HG03442 (cell line): ENCODE data around the gene MDFI.

Experiments
- ATAC-seq: cut with Tn5 transposase; IDR thresholded peaks from one replicate; pipeline ENCODE4 v1.9.1; 2021; ENCODE audit warnings: mild to moderate bottlenecking, moderate library complexity; ENCODE audit not compliant: unreplicated experiment

The MDFI gene

DNA sequence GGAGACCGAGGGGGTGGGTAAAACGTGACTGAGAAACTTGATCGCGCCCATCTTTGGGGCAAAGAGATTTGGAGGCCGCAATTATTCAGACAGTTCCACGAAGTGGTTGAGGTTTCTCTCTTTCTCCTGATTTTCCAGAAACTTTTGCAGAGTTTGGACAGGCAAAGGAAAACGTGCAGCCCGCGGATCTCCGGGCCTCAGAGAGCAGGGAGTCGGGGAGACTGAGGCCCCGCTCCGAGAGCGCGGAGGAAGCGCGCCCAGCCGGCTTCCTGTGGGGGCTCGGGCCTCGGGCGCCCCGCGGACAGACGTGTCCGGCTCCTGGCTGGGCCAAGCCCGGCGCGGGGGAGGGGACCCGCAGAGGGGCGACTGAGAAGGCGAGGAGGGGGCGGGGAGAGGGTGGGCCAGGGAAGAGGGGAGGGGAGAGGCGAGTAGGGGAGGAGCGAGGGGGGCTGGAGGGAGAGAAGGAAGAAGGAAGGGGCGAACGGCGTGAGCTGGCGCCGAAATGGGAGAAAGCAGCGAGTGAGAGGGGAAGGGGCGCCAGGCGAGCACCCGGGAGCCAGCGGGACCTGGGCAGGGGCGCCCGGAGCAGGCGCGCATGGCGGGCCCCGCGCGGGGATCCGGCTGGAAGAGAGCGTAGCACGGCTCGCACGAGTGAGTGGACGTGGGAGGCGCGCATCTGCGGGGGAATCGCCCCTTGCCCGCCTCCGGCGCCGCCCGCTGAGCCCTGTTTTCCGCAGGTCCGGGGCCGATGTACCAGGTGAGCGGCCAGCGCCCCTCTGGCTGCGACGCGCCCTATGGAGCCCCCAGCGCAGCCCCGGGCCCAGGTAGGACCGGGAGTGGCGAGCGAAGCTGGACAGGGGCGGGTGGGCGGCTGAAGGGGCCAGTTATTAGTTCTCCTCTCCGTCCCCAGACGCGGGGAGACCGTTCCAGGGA, at the start of gene MDFI:
MDFI (plus strand) TSS at position 467 of the 933 bp plus-strand sequence; CDS start at position 749, 282 bp downstream.
- no peak for ATAC-seq

DNA sequence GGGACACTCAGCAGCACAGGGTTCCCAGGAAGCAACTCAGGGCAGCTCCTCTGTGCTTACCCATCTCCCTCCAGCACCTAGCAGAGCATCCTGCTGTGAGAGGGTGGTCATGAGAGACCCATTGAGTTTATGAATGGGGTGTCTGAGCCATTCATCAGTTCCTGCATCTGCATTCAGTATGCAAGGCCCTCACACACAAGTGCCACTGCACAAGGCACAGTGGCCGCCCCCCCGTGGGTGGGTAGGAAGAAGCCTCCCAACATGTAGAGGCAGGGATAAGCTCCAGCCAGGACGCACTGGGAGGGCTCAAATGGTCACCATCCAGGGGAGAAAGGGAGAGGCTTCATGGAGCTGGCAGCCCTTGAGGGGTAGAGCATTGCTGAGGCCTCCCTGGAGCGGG, 49.0 kb upstream of the MDFI start:
- ATAC-seq = no peak

- no peak for ATAC-seq
Observed at GRCh38 chr6:41589636-41590622, 48.3 kb upstream of the MDFI start.

GRCh38 chr6:41591122-41591521, 47.1 kb upstream of the MDFI start:
- no peak for ATAC-seq

GRCh38 chr6:41591859-41592502, 46.3 kb upstream of the MDFI start:
- no peak for ATAC-seq

DNA sequence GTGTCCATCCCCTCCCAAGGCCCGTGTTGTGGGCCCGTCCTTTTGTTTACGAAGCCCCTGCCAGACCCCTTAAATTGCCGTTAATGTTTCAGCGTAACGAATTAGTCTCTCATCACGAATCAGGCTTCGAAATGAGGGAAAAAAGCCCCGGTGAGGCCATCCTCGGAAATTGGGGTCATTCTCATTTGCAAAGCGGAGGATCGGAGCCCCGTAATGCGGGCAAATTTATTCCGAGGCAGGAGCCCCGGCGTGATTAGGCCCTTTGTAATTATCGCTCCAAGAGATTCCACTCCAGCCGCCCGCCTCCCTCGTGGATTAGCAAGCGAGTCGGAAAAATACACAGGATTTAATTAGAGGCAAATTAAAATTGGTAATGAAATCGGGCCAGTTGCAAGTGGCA, 44.9 kb upstream of the MDFI start:
- ATAC-seq = no peak

DNA sequence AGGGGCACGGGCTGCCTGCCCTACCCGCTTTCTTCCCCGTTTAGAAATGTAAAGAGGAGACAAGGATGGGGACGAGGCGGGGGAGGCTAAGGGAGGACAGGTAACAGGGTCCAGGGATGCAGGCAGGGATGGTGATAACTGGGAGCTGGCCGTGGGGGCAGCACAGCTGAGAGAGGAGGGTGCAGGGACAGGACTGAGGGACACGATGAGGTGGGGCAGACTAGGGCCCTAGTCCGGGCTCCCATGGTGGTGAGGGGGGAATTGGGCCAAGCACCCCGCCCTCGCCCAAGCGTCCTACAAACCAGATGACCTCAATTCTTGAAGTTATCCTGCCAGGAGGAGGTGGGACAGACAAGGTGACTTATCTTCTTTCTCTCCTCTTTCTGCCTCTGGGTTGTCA, 44.4 kb upstream of the MDFI start:
- no peak for ATAC-seq

GRCh38 chr6:41594326-41594725, 43.9 kb upstream of the MDFI start:
- ATAC-seq = no peak

DNA sequence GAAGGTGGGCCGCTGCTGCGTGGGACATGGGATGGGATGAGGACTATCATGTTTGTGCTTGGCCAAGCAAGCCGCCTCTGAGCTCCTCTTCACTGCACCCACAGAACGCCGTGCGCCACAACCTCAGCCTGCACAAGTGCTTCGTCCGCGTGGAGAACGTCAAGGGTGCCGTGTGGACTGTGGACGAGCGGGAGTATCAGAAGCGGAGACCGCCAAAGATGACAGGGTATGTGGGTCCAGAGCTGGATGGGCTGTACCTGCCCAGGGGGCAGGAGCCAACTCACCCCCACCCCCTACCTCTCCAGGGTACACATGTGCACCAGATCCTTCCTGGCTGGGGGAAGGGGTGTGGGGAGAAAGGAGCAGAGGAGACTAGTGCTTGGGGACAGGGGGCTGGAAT, 43.5 kb upstream of the MDFI start:
- no peak for ATAC-seq

DNA sequence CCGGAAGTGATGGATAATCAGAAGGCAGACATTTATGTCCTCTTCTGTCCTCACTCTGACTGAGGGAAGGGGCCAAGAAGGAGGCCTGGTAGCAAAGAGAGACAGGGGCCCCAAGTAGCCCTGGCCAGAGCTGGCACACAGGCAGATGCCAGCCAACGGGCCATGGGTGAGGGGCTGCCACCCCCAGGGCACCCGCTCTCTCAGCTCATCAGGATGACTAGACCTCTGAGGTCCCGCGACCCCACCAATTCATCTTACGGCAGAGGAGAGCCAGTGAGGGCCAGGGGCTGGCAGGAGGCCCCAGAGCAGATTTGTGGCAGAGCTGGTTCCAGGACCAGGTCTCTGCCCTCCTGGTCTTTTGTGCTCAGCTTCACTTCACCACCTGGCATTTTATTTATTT, 43.1 kb upstream of the MDFI start:
- ATAC-seq = no peak

DNA sequence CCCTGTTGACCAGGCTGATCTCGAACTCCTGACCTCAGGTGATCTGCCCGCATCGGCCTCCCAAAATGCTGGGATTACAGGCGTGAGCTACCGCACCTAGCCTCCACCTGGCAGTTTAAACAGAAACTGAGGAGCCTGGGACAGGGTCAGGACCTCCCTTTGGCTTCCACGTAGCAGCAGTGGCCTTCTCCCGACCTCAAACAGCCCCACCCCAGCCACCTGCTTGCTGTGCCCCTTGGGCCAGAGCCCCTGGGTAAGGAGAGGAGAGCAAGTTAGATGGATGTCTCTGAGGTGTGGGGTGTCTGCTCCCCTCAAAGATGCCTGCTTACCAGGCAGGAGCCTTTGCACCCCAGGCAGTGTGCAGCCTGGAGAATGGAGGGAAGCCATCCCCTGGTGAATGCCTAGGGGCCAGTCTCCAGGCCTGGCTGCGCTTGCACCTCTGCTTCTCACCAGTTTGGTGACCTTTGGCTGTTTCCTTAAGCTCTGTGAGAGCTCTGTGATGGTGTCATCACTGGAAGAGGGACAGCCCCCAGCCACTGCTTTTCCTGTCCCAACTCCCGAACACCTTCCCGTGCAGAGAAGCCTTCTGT, 42.1 kb upstream of the MDFI start:
- no peak for ATAC-seq

DNA sequence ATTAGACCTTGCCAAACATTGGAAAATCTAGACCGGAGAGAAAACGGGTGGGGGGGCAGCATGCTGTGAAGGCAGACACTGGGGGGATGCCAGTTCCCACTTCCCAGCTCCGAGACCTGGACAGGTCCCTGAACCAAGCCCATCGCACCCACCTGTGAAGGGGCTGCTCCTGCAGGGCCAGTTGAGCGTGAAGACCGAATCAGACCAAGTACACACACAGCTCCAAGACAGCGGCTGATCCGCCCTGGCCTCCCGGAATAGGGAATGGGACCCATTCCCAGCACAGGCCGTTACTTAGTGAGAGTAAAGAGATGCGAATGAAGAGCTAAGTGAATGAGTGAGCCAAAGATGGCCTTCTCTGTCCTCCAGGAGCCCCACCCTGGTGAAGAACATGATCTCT, 41.5 kb upstream of the MDFI start:
- no peak for ATAC-seq

DNA sequence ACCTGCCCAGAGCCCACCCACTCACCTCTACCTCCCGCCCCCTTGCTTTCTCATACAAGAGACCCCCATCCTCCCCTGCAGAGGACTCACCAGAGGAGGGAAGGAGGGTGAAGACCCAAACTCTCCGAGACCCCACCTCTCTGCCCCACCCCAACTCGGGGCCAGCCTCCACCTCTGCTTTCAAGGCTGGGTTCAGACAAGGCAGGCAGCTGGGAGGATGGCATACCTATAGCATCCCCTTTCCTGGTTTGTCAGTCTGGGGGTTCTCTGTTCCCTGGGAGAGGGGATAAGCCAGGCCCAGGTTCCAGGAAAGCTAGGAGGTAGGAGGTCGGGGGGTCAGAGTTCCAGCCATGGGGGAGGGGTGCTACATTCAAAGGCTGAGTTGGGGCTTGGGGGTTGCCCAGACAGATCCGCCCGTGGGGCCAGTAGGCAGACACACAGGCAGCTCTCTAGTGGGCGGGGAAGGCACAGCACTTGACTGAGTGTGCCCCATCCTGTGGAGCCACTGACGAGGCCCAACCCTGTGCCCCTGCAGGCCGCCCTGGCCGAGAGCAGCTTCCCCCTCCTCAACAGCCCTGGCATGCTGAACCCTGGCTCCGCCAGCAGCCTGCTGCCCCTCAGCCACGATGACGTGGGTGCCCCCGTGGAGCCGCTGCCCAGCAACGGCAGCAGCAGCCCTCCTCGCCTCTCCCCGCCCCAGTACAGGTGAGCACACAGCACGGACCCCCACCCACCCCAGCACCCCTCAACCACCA, 40.8 kb upstream of the MDFI start:
- ATAC-seq = no peak

DNA sequence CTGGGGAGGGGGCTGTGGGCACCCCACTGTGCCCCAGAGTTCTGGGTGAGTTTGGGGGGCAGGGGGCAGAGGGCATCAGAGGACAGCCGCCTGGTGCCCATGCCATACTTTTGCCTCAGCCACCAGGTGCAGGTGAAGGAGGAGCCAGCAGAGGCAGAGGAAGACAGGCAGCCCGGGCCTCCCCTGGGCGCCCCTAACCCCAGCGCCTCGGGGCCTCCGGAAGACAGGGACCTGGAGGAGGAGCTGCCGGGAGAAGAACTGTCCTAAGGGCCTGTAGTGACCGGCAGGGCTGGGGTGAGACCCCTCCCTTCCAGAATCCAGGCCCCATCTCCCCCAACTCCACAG, 39.6 kb upstream of the MDFI start:
- no peak for ATAC-seq

DNA sequence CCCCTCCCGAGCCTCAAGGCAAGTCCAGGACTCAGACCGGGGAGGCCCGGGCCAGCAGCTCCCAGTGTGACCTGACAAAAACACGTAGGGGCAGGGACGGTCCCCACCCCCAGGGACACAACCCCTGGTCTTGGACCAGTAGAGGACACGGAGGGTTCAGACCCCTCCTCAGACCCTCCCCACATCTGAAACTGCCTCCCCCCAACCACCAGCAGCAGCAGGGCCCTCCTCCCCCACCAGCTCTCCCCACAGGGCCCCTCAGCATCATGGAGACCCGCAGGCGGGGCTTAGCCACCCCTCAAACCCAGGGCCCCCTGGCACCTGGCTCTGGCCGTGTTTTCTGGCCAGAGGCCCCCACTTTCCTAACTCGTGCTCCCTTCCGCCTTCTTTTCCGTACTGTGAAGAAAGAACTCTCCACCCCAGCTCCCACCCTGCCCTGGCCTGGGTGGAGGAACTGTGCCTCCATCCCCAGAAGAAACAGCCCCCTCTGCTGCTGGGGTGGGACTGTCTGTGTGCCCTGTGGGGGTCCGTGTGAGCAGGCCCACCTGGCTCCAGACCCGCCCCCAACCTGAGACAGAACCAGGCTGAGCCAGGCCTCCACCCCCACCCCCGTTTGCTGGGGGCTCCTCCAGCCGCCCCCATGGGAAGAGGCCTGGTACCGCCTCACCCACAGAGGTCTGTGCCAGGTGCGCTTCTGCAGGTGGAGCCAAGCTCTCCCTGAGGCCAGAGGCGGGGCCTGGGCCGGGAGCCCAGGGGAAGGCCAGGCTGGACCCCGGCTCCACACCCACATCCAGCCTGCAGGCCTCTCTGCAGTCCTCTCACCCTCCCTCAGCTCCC, 39.0 kb upstream of the MDFI start:
- ATAC-seq = no peak

DNA sequence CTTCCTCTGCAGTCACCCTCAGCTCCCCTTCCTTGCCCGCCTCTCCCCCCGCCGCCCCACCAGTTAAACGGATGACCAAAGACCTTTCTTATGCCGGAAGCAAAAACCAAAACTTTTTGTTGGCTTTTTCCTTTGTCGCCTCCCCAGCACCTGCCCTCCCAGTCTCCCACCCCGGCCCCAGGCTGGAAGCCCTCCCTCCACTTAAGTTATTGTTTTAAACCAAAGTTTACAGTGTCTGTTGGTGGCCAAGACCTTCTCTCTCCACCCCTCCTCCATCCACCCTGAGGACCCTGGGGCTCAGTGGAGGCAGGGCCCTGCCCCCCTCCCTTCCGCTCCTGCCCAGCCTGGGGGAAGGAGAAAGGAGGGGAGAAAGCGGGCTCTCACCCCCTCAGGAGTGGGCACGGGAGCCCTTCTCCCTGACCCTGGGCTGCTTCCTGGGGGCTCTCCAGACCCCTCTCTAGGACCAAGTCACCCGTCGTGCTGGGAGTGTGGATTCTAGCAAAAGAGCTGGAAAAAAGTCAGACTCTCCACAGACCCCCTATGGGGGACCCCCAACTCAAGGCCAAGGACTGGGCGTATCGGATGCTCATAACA, 38.3 kb upstream of the MDFI start:
- no peak for ATAC-seq

DNA sequence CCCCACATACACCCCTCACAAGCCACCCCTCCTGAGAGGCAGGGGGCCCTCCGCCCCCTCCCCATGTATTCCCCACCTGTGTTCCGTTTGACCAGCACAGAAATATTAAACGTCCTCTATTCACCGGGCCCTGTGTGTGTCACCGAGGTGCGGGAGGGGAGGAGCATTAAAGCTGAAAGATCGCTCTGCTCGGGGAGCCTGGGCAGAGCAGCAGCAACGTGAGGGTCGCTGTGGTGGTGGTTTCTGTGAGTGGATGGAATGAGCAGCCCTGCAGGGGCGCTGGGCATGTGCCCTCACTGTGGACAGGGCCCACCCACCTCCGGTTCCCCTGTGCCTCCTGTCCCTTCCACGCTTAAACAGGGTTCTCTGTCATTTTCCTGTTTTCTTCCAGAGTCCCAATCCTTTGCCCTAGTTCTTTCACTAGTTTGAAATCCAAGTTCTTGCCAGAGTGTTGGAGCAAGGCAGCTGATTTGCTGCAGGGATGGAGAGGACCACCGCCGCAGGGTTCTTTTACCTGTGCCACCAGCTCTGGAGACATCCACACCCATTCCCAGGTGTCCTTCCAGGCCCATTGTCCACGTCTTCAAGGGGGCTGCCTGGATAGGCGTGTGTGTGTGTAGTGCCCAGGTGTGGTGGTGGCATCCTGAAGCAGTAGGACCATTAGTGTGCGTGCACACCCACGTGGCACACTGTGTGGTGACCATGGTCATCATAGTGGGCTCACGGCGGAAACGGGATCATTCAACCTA, 37.6 kb upstream of the MDFI start:
- ATAC-seq = no peak

GRCh38 chr6:41601248-41601549, 37.1 kb upstream of the MDFI start:
- ATAC-seq = no peak

GRCh38 chr6:41602422-41602743, 35.9 kb upstream of the MDFI start:
- no peak for ATAC-seq
